ENCODE results near the gene PITPNC1. TPM values are rescaled to one million over a fixed set of nuclear protein-coding genes. Genes with fewer than 3 reads are reported as not detected.

Gene PITPNC1
- total and polyA plus RNA-seq, 5 donors from 2014 or later = 27.3 to 47.9 (median 39.5) TPM

DNA sequence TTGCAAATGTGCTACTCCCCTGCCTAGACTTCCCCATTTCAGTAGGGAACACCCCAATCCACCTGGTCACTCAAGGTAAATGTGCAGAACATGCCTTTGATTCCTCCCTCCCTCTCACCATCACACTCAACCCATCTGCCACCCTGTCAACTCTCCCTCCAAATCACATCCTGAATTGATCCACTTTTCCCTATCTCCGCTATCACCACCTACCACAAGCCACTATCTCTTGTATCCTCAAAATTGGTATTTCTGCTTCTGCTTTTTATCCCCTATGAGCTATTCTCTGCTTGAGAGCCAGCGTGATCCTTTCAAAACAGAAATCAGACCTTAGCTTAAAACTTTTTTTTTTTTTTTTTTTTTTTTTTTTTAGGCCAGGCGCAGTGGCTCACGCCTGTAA lies 335.3 kb downstream of the PITPNC1 start:
- Histone ChIP-seq H3K4me1 (ENCODE audit: control insufficient read depth, insufficient read depth, low read length, poor library complexity, severe bottlenecking) (peaks cover 8% of the 10 kb centered on the region), H3K36me3 (ENCODE audit: control insufficient read depth, insufficient read depth, low read length) (no peaks in the 10 kb centered on the region), H3K27ac (ENCODE audit: insufficient read depth, low read length, poor library complexity, severe bottlenecking) (no peak overlapping the region), H3K4me3 (ENCODE audit: low read depth, low read length) (no peak overlapping the region), H3K27me3 (ENCODE audit: control insufficient read depth, insufficient read depth, low read length) (no peaks in the 10 kb centered on the region), H3K9me3 (ENCODE audit: control insufficient read depth in 2 of 2, low read length in 2 of 2) (no peaks in the 10 kb centered on the region)
- peaks cover 0 to 8% (median 6%) of the 10 kb centered on the region in 4 donors for H3K4me1 Mint-ChIP-seq
- peaks cover 16% of the 10 kb centered on the region for H3K27me3 Mint-ChIP-seq
- H3K9me3 Mint-ChIP-seq = peaks cover 0 to 2% (median 0%) of the 10 kb centered on the region in 7 donors
- no peak overlapping the region for H3K4me3 Mint-ChIP-seq
- H3K36me3 Mint-ChIP-seq = peaks cover 4% of the 10 kb centered on the region
- H3K27ac Mint-ChIP-seq = no peak overlapping the region
- no peak for ATAC-seq (ENCODE audit: low read depth in 2 of 2)
- DNase-seq = no peak

DNA sequence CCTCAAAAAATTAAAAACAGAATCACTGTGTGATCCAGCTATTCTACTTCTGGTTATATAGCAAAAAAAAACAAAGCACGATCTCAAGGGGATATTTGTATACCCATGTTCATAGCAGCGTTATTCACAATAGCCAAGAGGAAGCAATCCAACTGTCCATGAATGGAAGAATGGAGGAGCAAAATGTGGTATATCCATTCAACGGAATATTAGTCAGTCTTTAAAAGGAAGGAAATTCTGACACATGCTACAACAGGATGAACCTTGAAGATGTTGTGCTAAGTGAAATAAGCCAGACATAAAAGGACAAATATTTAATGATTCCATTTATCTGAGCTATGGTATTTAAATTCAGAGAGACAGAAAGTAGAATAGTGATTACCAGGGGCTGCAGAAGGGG lies 336.1 kb downstream of the PITPNC1 start:
- H3K27ac Mint-ChIP-seq = no peak overlapping the region
- peaks cover 2 to 16% (median 13%) of the 10 kb centered on the region in 4 donors for H3K4me1 Mint-ChIP-seq
- no peak overlapping the region for H3K27ac ChIP-seq (ENCODE audit: insufficient read depth, low read length, poor library complexity, severe bottlenecking)
- H3K36me3 ChIP-seq (ENCODE audit: control insufficient read depth, insufficient read depth, low read length) = no peaks in the 10 kb centered on the region
- DNase-seq (no peak), ATAC-seq (ENCODE audit: low read depth in 2 of 2) (no peak)
- H3K4me3 Mint-ChIP-seq = no peak overlapping the region
- no peak overlapping the region for H3K4me3 ChIP-seq (ENCODE audit: low read depth, low read length)
- no peaks in the 10 kb centered on the region for H3K27me3 ChIP-seq (ENCODE audit: control insufficient read depth, insufficient read depth, low read length)
- H3K9me3 ChIP-seq (ENCODE audit: control insufficient read depth in 2 of 2, low read length in 2 of 2) = no peaks in the 10 kb centered on the region
- peaks cover 0 to 2% (median 0%) of the 10 kb centered on the region in 7 donors for H3K9me3 Mint-ChIP-seq
- peaks cover 10% of the 10 kb centered on the region for H3K4me1 ChIP-seq (ENCODE audit: control insufficient read depth, insufficient read depth, low read length, poor library complexity, severe bottlenecking)
- H3K36me3 Mint-ChIP-seq = peaks cover 8% of the 10 kb centered on the region
- H3K27me3 Mint-ChIP-seq = peaks cover 11% of the 10 kb centered on the region

DNA sequence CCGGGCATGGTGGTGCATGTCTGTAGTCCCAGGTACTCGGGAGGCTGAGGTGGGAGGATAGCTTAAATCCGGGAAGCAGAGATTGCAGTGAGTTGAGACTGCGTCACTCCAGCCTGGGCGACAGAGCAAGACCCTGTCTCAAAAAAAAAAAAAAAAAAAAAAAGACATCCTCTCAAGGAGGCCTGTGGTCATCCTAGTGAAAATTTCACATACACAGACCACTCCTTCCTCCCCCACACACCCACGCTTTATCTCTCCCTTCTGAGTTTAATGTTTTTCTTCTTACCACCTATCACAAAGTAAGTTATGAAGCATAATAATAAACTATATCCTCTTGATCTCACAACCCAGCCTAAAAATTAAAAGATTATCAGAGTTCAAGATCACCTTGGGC lies 339.3 kb downstream of the PITPNC1 start:
- Mint-ChIP-seq H3K36me3 (peaks cover 10% of the 10 kb centered on the region), H3K4me3 (peak overlapping the region in 3 of 4 donors; percentile 44 to 100 (median 98)), H3K27me3 (no peaks in the 10 kb centered on the region), H3K9me3 (no peaks in the 10 kb centered on the region), H3K4me1 (peaks cover 10 to 36% (median 16%) of the 10 kb centered on the region in 4 donors), H3K27ac (peak overlapping the region; percentile 99 to 100 (median 99))
- Histone ChIP-seq H3K27me3 (ENCODE audit: control insufficient read depth, insufficient read depth, low read length) (no peaks in the 10 kb centered on the region), H3K4me3 (ENCODE audit: low read depth, low read length) (no peak overlapping the region), H3K9me3 (ENCODE audit: control insufficient read depth in 2 of 2, low read length in 2 of 2) (no peaks in the 10 kb centered on the region), H3K27ac (ENCODE audit: insufficient read depth, low read length, poor library complexity, severe bottlenecking) (no peak overlapping the region), H3K36me3 (ENCODE audit: control insufficient read depth, insufficient read depth, low read length) (peaks cover 15% of the 10 kb centered on the region), H3K4me1 (ENCODE audit: control insufficient read depth, insufficient read depth, low read length, poor library complexity, severe bottlenecking) (peaks cover 24% of the 10 kb centered on the region)
- ATAC-seq (ENCODE audit: low read depth in 2 of 2) = no peak
- DNase-seq = no peak

DNA sequence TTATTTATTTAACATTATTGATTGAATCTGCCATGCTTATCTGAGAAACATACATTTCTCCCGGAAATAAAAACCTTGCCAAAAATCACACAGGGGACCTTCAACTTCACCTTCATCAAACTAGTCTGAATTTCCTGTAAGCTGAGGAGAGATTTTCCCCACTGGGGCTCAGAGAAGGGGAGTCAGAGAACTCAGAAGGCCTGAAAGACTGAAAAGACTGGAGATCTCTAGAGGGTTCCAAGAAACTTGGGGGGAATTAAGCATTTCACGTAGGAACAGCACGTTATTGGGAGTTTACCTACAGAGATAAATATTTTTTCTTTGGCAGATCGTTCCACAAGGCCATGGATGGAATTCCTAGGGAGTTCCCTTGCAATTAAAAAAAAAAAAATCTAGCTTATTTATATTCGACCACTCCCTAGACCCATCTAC lies 340.1 kb downstream of the PITPNC1 start:
- Mint-ChIP-seq H3K4me3 (peak overlapping the region; percentile 97 to 100 (median 98)), H3K4me1 (peaks cover 12 to 36% (median 20%) of the 10 kb centered on the region in 4 donors), H3K27me3 (no peaks in the 10 kb centered on the region), H3K27ac (peak overlapping the region; percentile 99 to 100 (median 99)), H3K36me3 (peaks cover 18% of the 10 kb centered on the region), H3K9me3 (no peaks in the 10 kb centered on the region)
- no peak for ATAC-seq (ENCODE audit: low read depth in 2 of 2)
- peaks cover 24% of the 10 kb centered on the region for H3K4me1 ChIP-seq (ENCODE audit: control insufficient read depth, insufficient read depth, low read length, poor library complexity, severe bottlenecking)
- H3K9me3 ChIP-seq (ENCODE audit: control insufficient read depth in 2 of 2, low read length in 2 of 2) = no peaks in the 10 kb centered on the region
- H3K36me3 ChIP-seq (ENCODE audit: control insufficient read depth, insufficient read depth, low read length) = peaks cover 23% of the 10 kb centered on the region
- DNase-seq = no peak
- no peaks in the 10 kb centered on the region for H3K27me3 ChIP-seq (ENCODE audit: control insufficient read depth, insufficient read depth, low read length)
- H3K4me3 ChIP-seq (ENCODE audit: low read depth, low read length) = peak overlapping the region; percentile 78
- peak overlapping the region; percentile 92 for H3K27ac ChIP-seq (ENCODE audit: insufficient read depth, low read length, poor library complexity, severe bottlenecking)

DNA sequence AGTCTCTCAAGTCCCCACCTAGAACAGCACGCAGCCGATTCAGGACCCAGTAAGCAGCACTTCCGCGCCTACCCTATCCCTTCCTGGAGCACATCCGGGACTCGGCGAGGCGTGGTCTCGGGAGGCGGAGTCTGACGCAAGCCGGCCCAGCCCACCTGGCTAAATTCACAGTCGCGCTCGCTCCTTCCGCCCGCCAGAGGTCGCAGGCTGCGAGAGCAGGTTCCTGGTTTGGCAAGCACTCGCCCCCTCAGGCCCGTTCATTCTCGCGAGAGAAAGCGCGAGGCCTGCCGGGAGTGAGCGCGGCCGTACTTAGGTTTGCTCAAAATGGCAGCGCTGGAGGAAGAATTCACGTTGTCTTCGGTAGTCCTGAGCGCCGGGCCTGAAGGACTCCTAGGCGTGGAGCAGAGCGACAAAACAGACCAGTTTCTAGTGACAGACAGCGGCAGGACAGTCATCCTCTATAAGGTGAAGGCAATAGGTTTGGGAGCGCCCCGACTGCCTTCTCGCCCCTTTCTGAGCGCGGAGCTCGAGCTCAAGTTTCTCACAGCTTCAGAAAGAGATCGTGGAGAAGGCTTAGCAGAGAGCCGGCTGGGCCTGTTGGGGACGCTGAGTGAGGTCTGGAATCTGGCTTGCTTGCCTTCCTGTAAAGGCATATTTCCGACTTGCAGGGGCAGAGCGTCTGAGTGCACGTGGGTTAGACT lies 340.7 kb downstream of the PITPNC1 start, which contains the start of gene NOL11:
Gene NOL11 (plus strand): TSS at position 313 of the 701 bp plus-strand sequence. CDS start 12 bp downstream, at position 325.
- H3K27me3 Mint-ChIP-seq = no peaks in the 10 kb centered on the region
- H3K4me1 Mint-ChIP-seq = peaks cover 12 to 36% (median 20%) of the 10 kb centered on the region in 4 donors
- Histone ChIP-seq H3K36me3 (ENCODE audit: control insufficient read depth, insufficient read depth, low read length) (peaks cover 28% of the 10 kb centered on the region), H3K27ac (ENCODE audit: insufficient read depth, low read length, poor library complexity, severe bottlenecking) (peak within 1 kb of the TSS; percentile 92), H3K4me1 (ENCODE audit: control insufficient read depth, insufficient read depth, low read length, poor library complexity, severe bottlenecking) (peaks cover 24% of the 10 kb centered on the region), H3K27me3 (ENCODE audit: control insufficient read depth, insufficient read depth, low read length) (no peaks in the 10 kb centered on the region), H3K9me3 (ENCODE audit: control insufficient read depth in 2 of 2, low read length in 2 of 2) (no peaks in the 10 kb centered on the region), H3K4me3 (ENCODE audit: low read depth, low read length) (peak within 1 kb of the TSS; percentile 89)
- peak within 1 kb of the TSS; percentile 99 to 100 (median 99) for H3K27ac Mint-ChIP-seq
- H3K4me3 Mint-ChIP-seq = peak within 1 kb of the TSS; percentile 97 to 100 (median 98)
- ATAC-seq (ENCODE audit: low read depth in 2 of 2) (peak; percentile 95 to 96), DNase-seq (peak; percentile 99 to 100 (median 100))
- no peaks in the 10 kb centered on the region for H3K9me3 Mint-ChIP-seq
- H3K36me3 Mint-ChIP-seq = peaks cover 21% of the 10 kb centered on the region

DNA sequence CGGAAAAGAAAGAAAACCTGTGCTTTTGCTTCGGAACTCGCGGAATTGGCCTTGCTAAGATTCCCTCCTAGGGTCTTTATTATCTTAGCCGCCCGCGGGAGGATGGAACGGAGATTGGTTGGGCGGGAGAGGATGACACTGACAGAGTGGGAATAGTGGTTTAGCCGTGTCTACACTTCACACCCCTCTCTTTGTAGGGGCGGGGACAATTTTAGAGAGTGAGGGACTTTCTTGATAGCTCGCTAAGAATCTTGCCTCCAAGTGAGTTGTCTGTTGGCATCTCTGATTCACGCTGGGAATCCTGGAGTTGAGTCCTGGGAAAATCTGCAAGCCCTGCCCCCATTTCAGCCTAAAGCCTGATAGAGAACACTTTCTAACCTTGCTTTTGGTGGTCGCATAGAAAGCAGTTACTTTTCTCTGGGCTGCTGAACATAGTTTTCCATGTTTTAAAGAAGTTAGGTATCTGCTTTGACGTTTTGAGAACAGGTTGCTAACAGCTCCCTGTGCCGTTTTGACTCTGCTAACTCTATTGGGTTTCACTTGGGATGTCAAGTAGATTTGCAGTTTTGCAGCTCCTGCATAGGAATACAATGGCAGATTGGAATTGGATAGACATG lies 341.4 kb downstream of the PITPNC1 start:
- no peaks in the 10 kb centered on the region for H3K27me3 ChIP-seq (ENCODE audit: control insufficient read depth, insufficient read depth, low read length)
- peaks cover 29% of the 10 kb centered on the region for H3K36me3 ChIP-seq (ENCODE audit: control insufficient read depth, insufficient read depth, low read length)
- H3K4me3 ChIP-seq (ENCODE audit: low read depth, low read length) = peak overlapping the region; percentile 89
- H3K9me3 ChIP-seq (ENCODE audit: control insufficient read depth in 2 of 2, low read length in 2 of 2) = no peaks in the 10 kb centered on the region
- Mint-ChIP-seq H3K4me1 (peaks cover 12 to 36% (median 20%) of the 10 kb centered on the region in 4 donors), H3K36me3 (peaks cover 17% of the 10 kb centered on the region), H3K27ac (peak overlapping the region; percentile 99 to 100 (median 99)), H3K9me3 (no peaks in the 10 kb centered on the region), H3K27me3 (no peaks in the 10 kb centered on the region), H3K4me3 (peak overlapping the region; percentile 97 to 100 (median 98))
- DNase-seq = peak in 2 of 3 donors; percentile 11 to 16
- peaks cover 24% of the 10 kb centered on the region for H3K4me1 ChIP-seq (ENCODE audit: control insufficient read depth, insufficient read depth, low read length, poor library complexity, severe bottlenecking)
- peak overlapping the region; percentile 92 for H3K27ac ChIP-seq (ENCODE audit: insufficient read depth, low read length, poor library complexity, severe bottlenecking)
- no peak for ATAC-seq (ENCODE audit: low read depth in 2 of 2)

DNA sequence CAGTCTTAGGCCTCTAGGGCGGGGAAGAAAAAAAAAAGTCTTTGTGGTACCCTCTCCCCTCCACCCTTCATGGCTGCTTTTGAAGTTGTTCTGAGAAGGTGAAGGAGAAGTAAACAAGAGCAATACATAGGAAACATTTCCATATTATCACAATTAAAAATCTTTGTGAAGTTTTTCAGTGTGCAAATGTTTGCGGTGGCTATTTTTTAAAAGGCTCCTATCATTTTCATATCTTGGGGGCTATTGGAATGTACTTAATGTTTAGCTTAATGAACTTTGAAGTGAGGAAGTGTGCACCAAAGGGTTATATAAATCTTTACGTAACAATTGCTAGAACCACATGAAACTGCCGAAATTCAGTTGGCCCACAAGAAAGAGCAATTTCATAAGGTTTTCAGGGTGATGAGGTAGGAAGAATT lies 348.3 kb downstream of the PITPNC1 start:
- peak overlapping the region; percentile 51 for H3K27ac ChIP-seq (ENCODE audit: insufficient read depth, low read length, poor library complexity, severe bottlenecking)
- H3K9me3 ChIP-seq (ENCODE audit: control insufficient read depth in 2 of 2, low read length in 2 of 2) = no peaks in the 10 kb centered on the region
- H3K27ac Mint-ChIP-seq = peak overlapping the region; percentile 14 to 91 (median 86)
- peak overlapping the region; percentile 18 for H3K4me3 ChIP-seq (ENCODE audit: low read depth, low read length)
- no peaks in the 10 kb centered on the region for H3K9me3 Mint-ChIP-seq
- peaks cover 6% of the 10 kb centered on the region for H3K4me1 ChIP-seq (ENCODE audit: control insufficient read depth, insufficient read depth, low read length, poor library complexity, severe bottlenecking)
- peaks cover 12 to 41% (median 23%) of the 10 kb centered on the region in 4 donors for H3K4me1 Mint-ChIP-seq
- no peaks in the 10 kb centered on the region for H3K27me3 ChIP-seq (ENCODE audit: control insufficient read depth, insufficient read depth, low read length)
- ATAC-seq (ENCODE audit: low read depth in 2 of 2) = peak in 1 of 2 donors; percentile 28
- H3K36me3 Mint-ChIP-seq = peaks cover 43% of the 10 kb centered on the region
- DNase-seq = peak in 2 of 3 donors; percentile 60 to 65
- peaks cover 80% of the 10 kb centered on the region for H3K36me3 ChIP-seq (ENCODE audit: control insufficient read depth, insufficient read depth, low read length)
- peak overlapping the region in 2 of 4 donors; percentile 46 to 55 for H3K4me3 Mint-ChIP-seq
- no peaks in the 10 kb centered on the region for H3K27me3 Mint-ChIP-seq

Data from CD4-positive, CD25-positive, alpha-beta regulatory T cell (primary cell).